T-helper 1 cell treated with Interleukin-12 subunit alpha and Interleukin-12 subunit beta and Interleukin-4 antibody, amounts not matched to agents 30 ng/mL and 1 ng/mL, for 36 hours (primary cell): ENCODE data around the gene HYI. TPM values are rescaled to one million over a fixed set of nuclear protein-coding genes. Genes with fewer than 3 reads are reported as not detected.

Experiments used
- intact Hi-C: fragments of 100-400 bp; cut with micrococcal nuclease; formaldehyde crosslinking; loops from one replicate; pipeline ENCODE4 v1.15.1; 2024
- total RNA-seq: library from RNA; stranded (reverse); gene quantifications from 2 replicates; pipeline ENCODE4 v1.2.3, GENCODE V29; 2022

HYI gene
- total RNA-seq, 1 donor from 2014 or later, result 18.3 TPM

GRCh38 chr1:43445606-43446387, 7.9 kb downstream of the HYI start:
- intact Hi-C loops, result no loop called here

DNA sequence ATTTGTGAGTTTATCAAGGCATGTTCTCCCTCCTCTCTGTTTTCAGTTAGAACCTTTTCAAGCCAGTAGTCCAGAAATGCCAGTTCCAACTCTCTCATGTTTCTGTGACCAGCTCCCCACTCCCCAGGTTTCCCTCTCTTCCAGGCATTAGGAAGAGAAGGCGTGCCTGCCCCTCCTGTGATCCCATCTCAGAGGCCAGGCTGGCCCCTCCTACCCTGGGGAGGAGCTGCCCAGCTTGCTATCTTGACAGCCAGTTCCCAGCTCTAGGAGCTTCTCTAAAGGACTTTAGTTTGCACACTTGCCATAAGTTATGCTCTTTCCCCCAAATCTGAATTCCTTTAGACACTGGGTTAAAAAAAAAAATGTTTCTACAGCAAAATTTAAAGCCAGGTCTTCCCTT, 8.9 kb downstream of the HYI start:
- intact Hi-C loops, result no loop called here

DNA sequence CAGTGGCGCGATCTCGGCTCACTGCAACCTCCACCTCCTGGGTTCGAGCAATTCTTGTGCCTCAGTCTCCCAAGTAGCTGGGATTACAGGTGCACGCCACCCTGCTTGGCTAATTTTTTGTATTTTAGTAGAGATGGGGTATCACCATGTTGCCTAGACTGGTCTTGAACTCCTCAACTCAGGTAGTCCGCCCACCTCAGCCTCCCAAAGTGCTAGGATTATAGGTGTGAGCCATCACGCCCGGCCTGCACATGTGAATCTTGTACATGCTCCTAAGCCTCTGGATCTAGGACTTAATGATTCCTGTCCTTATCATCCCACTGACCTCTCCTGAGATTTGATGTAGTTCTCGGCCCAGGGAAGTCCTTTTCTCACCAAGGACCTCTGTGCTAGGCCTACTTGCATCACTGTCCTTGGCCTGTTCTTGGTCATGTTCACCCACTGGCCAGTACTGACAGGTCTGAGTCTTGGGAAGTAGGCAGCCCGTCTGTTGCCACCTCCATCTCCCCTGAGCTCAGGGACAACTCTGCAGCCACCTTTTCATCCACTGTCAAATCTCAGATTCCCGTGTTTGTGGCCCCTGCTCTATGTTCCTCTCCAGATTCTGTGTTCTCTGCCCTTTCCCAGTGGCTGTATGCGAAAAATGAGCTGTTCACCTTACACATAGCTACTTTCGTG, 9.4 kb downstream of the HYI start:
- intact Hi-C loops, result no loop called here

- intact Hi-C loops, result no loop called here
Measured at GRCh38 chr1:43443197-43443946, 10.4 kb downstream of the HYI start.

- intact Hi-C loops, result no loop called here
Measured at GRCh38 chr1:43442756-43443155, 11.0 kb downstream of the HYI start.

DNA sequence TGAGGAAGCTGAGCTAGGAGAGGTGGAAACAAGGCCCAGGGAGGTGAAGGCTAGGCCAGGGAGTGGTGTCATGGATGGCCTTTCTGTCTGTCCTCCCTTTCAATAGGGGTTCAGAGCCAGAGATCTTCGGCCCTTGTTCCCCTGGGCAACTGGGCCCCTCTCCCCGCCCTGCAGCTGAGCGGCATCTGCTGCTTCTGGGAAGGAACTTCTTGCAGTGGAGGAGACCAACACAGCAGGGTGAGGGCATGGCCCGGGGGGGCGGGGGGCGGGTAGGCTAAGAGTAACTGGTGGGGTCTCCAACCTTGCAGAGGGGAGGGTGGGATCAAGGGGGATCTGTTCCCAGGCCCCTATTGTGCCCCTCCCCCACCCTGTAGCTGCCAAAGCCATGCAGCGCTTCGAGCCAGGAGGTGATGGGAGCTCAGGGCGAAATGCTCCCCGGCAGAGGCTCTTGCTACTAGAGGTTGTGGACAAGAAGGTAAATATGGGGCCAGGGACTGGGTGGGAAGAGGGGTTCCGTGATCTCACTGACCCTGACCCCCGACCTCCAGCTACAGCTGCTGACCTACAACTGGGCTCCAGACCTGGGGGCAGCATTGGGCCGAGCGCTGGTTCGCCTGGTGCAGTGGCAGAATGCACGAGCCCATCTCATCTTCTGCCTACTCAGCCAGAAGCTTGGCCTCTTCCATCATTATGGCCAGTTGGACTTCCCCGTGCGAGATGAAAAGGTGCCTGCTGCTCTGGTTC, 11.7 kb downstream of the HYI start:
- intact Hi-C loops, result no loop called here

DNA sequence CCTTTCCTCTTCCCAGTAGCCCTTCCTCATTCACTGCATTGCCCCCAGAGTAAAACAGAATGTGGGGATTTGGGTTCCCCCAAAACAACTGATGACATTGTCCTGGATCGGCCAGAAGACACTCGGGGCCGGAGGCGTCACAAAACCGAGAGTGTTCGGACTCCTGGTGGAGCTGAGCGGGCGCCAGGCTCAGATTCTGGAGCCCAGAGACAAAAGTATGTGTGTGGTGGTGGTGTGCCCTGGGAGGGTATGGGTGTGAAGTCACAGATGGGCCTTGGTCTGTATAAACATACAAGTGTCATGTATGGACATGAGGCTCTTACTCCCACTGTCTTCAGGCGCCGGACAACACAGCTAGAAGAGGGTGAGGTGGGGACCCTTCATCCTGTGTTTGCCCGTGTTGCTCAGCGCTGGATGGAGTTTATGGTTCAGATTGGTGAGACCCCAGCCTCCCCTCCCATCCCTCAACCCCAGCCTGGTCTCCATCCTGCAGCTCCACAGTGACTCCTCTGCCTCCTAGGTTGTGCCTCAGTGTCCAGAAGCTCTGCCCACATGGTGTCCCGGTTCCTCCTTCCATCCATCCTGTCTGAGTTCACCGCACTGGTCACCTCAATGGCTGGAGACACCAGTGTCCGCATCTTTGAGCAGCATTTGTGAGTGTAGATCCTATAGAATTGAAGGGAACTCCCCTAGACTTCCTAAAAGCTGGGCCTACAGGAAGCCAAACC, 12.4 kb downstream of the HYI start:
- intact Hi-C loops, result no loop called here

DNA sequence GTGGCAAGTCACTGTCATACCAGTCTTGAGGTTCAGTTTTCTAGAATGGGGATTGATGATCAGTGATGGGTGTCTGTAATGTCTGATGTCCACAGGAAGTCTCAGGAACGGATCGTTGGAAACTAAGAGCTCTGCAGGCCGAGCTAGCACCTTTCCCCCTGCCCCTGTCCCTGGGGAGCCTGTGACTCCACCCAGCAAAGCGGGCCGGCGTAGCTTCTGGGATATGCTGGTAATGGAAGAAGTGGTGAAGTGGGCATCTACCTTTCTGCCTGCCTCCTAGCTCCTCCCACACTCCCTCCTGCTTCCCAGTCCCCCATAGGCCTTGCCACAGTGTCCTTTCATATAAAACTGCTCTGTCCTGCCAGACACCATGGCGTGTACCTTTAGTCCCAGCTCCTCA, 13.4 kb downstream of the HYI start:
- intact Hi-C loops, result no loop called here

DNA sequence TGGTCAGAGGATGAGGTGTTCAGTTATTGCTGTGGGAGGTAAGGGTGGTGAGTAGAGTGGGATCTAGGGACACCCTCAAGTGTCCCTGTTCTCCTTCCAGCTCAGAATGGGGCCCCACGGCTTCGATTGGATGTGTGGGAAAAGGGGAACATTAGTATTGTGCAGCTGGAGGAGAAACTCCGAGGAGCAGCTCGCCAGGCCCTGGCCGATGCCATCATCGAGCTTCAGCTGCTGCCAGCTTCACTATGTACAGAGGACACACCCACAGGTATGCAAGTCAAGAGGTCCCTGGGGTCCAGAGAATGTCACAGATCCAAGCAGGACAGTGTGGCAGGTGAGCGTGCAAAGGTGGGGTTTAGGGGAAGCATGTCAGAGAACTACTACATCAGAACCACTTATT, 13.9 kb downstream of the HYI start:
- intact Hi-C loops, result no loop called here

DNA sequence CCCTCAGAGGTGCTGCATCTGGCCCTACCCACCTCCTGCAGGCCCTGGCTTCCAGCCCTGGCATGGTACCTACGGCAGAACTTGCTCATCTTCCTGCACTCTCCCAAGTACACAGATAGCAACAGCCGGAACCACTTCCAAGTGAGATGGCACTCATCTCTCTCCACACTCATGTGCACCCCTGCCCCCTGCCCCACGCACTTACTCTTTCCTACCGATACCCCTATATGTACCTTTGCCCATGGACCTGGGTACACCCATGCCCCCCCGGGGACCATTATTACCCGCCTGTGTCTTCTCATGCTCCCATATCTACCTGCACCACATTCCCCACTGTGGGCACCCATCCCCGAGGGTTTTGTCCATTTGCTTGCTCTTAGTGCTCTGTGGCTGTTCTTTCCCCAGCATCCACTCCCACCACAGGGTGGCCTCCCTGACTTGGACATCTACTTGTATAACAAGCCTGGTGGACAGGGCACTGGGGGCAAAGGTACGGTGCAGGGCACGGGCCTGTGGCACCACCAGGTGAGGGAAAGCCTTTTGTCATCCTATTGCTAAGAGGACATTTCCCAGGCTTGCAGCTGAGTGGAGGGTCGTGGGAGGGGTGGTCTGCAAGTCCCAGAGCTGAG, 14.7 kb downstream of the HYI start:
- intact Hi-C loops, result no loop called here

GRCh38 chr1:43438576-43438952, 15.2 kb downstream of the HYI start:
- intact Hi-C loops, result no loop called here

DNA sequence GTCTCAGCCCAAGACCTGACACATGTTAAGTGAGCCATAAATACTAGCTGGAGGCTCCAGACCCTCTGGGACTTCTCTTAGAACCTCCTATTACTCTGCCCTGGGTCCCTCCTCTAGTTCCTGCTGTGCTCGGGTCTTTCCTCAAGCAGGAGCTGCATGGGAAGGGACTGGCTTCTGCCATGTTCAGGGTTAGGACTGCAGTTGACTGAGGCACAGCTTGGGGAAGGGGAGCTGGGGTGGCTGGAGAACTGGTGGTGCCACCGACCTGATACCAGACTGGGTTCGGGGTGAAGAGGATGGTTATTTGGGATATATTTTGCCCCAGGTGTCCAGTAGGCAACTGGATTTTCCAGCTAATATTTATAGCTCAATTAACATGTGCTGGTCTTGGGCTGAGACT, 15.7 kb downstream of the HYI start:
- intact Hi-C loops, result no loop called here

DNA sequence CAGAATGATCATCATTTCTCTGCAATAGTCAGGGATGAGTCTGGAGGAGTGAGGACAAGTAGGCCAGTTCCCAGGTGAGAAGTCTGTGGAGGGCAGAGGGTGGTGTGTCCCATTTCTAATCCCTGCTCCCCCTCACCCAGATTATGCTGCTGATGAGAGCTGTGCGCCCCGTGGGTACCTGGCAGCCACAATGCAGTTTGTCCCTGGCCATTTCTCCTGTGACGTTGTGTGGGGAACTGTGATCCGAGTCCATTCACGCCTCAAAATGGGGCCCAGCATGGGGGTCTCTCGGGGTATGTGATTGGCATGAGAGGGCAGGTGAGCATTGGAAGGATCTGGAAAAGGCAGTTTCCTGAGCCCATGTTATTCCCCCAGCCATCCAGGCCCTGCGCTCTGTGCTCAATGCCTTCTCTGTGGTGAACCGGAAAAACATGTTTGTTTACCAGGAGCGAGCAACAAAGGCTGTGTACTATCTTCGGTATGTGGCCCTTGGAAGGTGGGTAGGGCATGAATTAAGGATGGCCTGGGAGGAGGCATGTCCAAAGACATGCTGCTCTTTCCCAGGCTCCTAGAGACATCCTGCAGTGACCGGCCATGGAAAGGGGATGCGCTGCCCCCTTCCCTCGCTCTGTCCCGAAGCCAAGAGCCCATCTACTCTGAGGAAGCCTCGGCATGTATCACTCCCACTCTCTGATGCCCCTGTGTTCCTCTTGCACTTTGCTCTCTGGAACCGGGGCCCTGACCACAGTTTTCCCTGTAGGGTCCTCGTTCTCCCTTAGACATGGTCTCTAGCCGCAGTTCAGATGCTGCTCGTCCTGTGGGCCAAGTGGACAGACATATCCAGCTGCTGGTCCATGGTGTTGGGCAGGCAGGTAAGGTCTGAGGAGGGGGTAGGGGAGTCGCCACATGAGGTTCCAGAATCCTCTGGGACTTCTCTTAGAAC, 16.4 kb downstream of the HYI start:
- intact Hi-C loops, result no loop called here

- intact Hi-C loops, result no loop called here
Measured at GRCh38 chr1:43436371-43436770, 17.4 kb downstream of the HYI start.

- intact Hi-C loops, result no loop called here
Measured at GRCh38 chr1:43435146-43436145, 18.3 kb downstream of the HYI start.

DNA sequence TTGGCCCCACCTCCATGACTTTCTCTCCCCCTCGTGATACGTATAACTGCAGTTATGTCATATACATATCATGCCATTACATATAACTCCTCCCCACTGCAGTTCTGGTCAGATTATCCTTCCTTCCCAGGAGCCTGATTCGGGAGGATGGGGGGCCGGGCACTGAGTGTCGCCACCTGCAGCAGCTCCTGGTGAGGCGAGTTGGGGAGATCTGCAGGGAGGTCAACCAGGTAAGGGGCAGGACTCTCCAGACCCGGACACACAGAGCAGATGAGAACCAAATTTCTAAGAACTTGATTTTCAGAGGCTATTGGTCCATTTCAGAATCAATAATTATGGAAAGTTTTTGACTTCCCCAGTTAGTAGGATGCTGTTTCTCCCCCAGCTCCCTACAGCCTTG, 19.5 kb downstream of the HYI start:
- intact Hi-C loops, result no loop called here

DNA sequence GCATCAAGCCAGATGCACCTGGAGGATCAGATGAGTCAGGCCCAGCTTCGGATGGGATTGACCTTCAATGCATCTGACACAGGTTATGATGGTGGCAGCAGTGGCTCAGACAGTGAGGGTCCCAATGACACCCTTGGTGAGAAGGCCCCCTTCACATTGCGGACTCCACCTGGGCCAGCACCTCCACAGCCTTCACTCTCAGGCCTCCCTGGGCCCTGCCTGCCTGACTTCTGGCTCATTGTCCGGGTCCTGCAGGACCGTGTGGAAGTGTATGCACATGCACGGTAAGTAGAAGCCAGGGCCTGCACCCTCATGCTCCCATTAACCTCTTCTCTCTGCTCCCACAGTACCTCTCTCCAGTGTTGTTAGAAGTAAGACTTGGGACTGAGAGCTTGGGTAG, 20.8 kb downstream of the HYI start:
- intact Hi-C loops, result no loop called here

GRCh38 chr1:43432171-43432860, 21.4 kb downstream of the HYI start:
- intact Hi-C loops, result no loop called here
